DOHH2 (cell line): ENCODE data around the gene HCN2.
"Not testable (repeated sequence)": the region's sequence is repeated elsewhere in the genome, so short reads cannot be mapped to it uniquely, and the experiment has no call there.

Source experiments
- H3F3A ChIP-seq: fragments of 200-600 bp; sonication (generic), shearing (Covaris generic); 2 replicates; pipeline ENCODE4 v1.6.0; 2016; ENCODE audit warnings: antibody characterized with exemption, mild to moderate bottlenecking; ENCODE audit not compliant: control insufficient read depth, insufficient read depth
- H3K27ac ChIP-seq: fragments of 200-600 bp; sonication (generic); 2 replicates; pipeline ENCODE4 v1.5.1; 2014; ENCODE audit warnings: low read depth, mild to moderate bottlenecking, low read length, moderate library complexity
- H3K27me3 ChIP-seq: fragments of 200-600 bp; sonication (generic); 2 replicates; pipeline ENCODE4 v1.6.1; 2014; ENCODE audit warnings: mild to moderate bottlenecking, low read length, mixed read lengths; ENCODE audit not compliant: control insufficient read depth
- H3K36me3 ChIP-seq: fragments of 200-600 bp; sonication (generic); 2 replicates; pipeline ENCODE4 v1.6.1; 2014; ENCODE audit warnings: mild to moderate bottlenecking, low read length, moderate library complexity, mixed read lengths; ENCODE audit not compliant: control insufficient read depth
- H3K4me1 ChIP-seq: fragments of 200-600 bp; sonication (generic); 2 replicates; pipeline ENCODE4 v1.6.1; 2014; ENCODE audit warnings: mild to moderate bottlenecking, low read length, mixed read lengths; ENCODE audit not compliant: control insufficient read depth
- H3K4me2 ChIP-seq: fragments of 200-600 bp; sonication (generic); 2 replicates; pipeline ENCODE4 v1.6.0; 2014; ENCODE audit warnings: mild to moderate bottlenecking, low read length, moderate library complexity
- H3K4me3 ChIP-seq: fragments of 200-600 bp; sonication (generic); 2 replicates; pipeline ENCODE4 v1.5.1; 2014; ENCODE audit warnings: mild to moderate bottlenecking, low read length, mixed read lengths
- H3K79me2 ChIP-seq: fragments of 200-600 bp; sonication (generic); 2 replicates; pipeline ENCODE4 v1.6.1; 2014; ENCODE audit warnings: mild to moderate bottlenecking, low read length, mixed read lengths; ENCODE audit not compliant: control insufficient read depth
- H3K9me2 ChIP-seq: fragments of 200-600 bp; sonication (generic); replicated peaks from 2 replicates; pipeline ENCODE4 v1.6.1; 2014; ENCODE audit warnings: mild to moderate bottlenecking, low read length, mixed read lengths; ENCODE audit not compliant: control insufficient read depth
- H3K9me3 ChIP-seq: fragments of 200-600 bp; sonication (generic); 2 replicates; pipeline ENCODE4 v1.6.1; 2014; ENCODE audit warnings: antibody characterized with exemption, low read length, mixed read lengths; ENCODE audit not compliant: control insufficient read depth, insufficient read depth
- H4K20me1 ChIP-seq: fragments of 200-600 bp; sonication (generic); 2 replicates; pipeline ENCODE4 v1.6.0; 2014; ENCODE audit warnings: low read depth, mild to moderate bottlenecking, antibody characterized with exemption, low read length, moderate library complexity; ENCODE audit not compliant: control insufficient read depth, insufficient read depth
- CTCF ChIP-seq: fragments of 200-600 bp; sonication (generic); IDR thresholded peaks from one replicate; pipeline ENCODE4 v1.5.1; 2014; ENCODE audit warnings: antibody characterized with exemption, mild to moderate bottlenecking, low read depth, low read length; ENCODE audit not compliant: poor library complexity, severe bottlenecking
- EZH2phosphoT487 ChIP-seq: fragments of 200-600 bp; sonication (generic); IDR thresholded peaks from 2 replicates; pipeline ENCODE4 v1.6.1; 2017; ENCODE audit warnings: borderline replicate concordance, mild to moderate bottlenecking, antibody characterized with exemption, low read length, moderate library complexity, mixed read lengths

Gene HCN2

GRCh38 chr19:624433-625109 lies 34.9 kb downstream of the HCN2 start:
- Histone ChIP-seq H3F3A (no peaks in the 10 kb centered on the region), H3K79me2 (peaks cover 19% of the 10 kb centered on the region), H3K4me3 (no peak overlapping the region), H3K36me3 (peaks cover 46% of the 10 kb centered on the region), H3K27ac (no peak overlapping the region), H3K4me2 (no peak overlapping the region), H4K20me1 (no peaks in the 10 kb centered on the region), H3K9me2 (no peaks in the 10 kb centered on the region), H3K9me3 (no peaks in the 10 kb centered on the region), H3K27me3 (no peaks in the 10 kb centered on the region), H3K4me1 (no peaks in the 10 kb centered on the region)
- TF ChIP-seq EZH2phosphoT487, result no peak
- TF ChIP-seq CTCF, result no peak

- H4K20me1 ChIP-seq, result no peaks in the 10 kb centered on the region; the same call in 1 of the 2 replicates
- H3K4me3 ChIP-seq, result no peak overlapping the region
- no peak overlapping the region for H3K4me2 ChIP-seq
- H3K27me3 ChIP-seq, result no peaks in the 10 kb centered on the region
- peaks cover 24% of the 10 kb centered on the region for H3K79me2 ChIP-seq
- no peaks in the 10 kb centered on the region for H3F3A ChIP-seq
- H3K27ac ChIP-seq, result no peak overlapping the region
- TF ChIP-seq EZH2phosphoT487 (no peak), CTCF (no peak)
- no peaks in the 10 kb centered on the region for H3K4me1 ChIP-seq
- peaks cover 44% of the 10 kb centered on the region for H3K36me3 ChIP-seq
- no peaks in the 10 kb centered on the region for H3K9me2 ChIP-seq
- H3K9me3 ChIP-seq, result no peaks in the 10 kb centered on the region
Measured at GRCh38 chr19:625257-625656, 35.6 kb downstream of the HCN2 start.

- H3K27ac ChIP-seq, H3K4me3 ChIP-seq, H3F3A ChIP-seq, H3K4me1 ChIP-seq, H3K9me2 ChIP-seq, H3K9me3 ChIP-seq, H4K20me1 ChIP-seq, H3K4me2 ChIP-seq, H3K27me3 ChIP-seq: not testable (repeated sequence)
- Histone ChIP-seq H3K79me2 (peaks cover 37% of the 10 kb centered on the region), H3K36me3 (peaks cover 52% of the 10 kb centered on the region)
Measured at GRCh38 chr19:626566-626965, 36.9 kb downstream of the HCN2 start.

- Histone ChIP-seq H3K79me2 (peaks cover 53% of the 10 kb centered on the region), H3K4me2 (no peak overlapping the region), H3K36me3 (peaks cover 52% of the 10 kb centered on the region), H3K4me3 (no peak overlapping the region), H4K20me1 (peaks cover 4% of the 10 kb centered on the region; the same call in 1 of the 2 replicates), H3F3A (no peaks in the 10 kb centered on the region), H3K27me3 (no peaks in the 10 kb centered on the region), H3K9me3 (no peaks in the 10 kb centered on the region), H3K27ac (no peak overlapping the region), H3K4me1 (peaks cover 8% of the 10 kb centered on the region), H3K9me2 (no peaks in the 10 kb centered on the region)
- peak; percentile 57 for TF ChIP-seq CTCF
- TF ChIP-seq EZH2phosphoT487, result no peak
Measured at GRCh38 chr19:628168-628567, 38.5 kb downstream of the HCN2 start.

GRCh38 chr19:629515-629914 lies 39.8 kb downstream of the HCN2 start:
- H3K4me1 ChIP-seq, result peaks cover 16% of the 10 kb centered on the region
- H3K4me2 ChIP-seq, result not testable (repeated sequence)

More at GRCh38 chr19:629515-629914, 39.8 kb downstream of the HCN2 start:
- Histone ChIP-seq H3K79me2 (peaks cover 61% of the 10 kb centered on the region), H3K36me3 (peaks cover 40% of the 10 kb centered on the region)
- not testable (repeated sequence) for H4K20me1 ChIP-seq, H3F3A ChIP-seq, H3K9me2 ChIP-seq, H3K27ac ChIP-seq, H3K9me3 ChIP-seq, H3K27me3 ChIP-seq, H3K4me3 ChIP-seq
